Posterior vena cava (tissue), 2 donors: ENCODE measurements around the gene TRIM56. TPM values are rescaled to one million over a fixed set of nuclear protein-coding genes. Genes with fewer than 3 reads are reported as not detected.

ENCODE experiments used
- total RNA-seq, 2 donors: library from RNA; stranded (reverse); fragmentation: NEBNext Ultra II Directional; extraction: Animal tissue kit (Norgen Biotek cat#: 25700); gene quantifications; one replicate each; pipeline ENCODE4 v1.2.1, GENCODE V29; 2021
- donor health status: DM: yes; HTN: yes; CAD: no.
- donor health status: DM: yes; HTN: yes; CAD: no.

TRIM56 gene
- total RNA-seq, 2 donors from 2014 or later = 33.0 to 38.2 TPM

Other genes starting within 250 kb of the TRIM56 start
- 10 to 100 TPM; 15.6 to 22.8 TPM for gene SLC12A9, start 232.8 kb upstream of the TRIM56 start, total RNA-seq
- 10 to 100 TPM; 55.7 to 58.7 TPM for gene TRIP6, start 218.1 kb upstream of the TRIM56 start, total RNA-seq
- 10 to 100 TPM; 78.0 to 91.2 TPM for gene SRRT, start 210.4 kb upstream of the TRIM56 start, total RNA-seq
- gene UFSP1, start 195.8 kb upstream of the TRIM56 start, total RNA-seq = 1 to 10 TPM; 2.7 to 3.3 TPM
- 1 to 10 TPM; 2.8 to 9.4 TPM for gene ACHE, start 189.6 kb upstream of the TRIM56 start, total RNA-seq
- under 1 TPM; 0.52 to 0.74 TPM for gene MUC3A, start 135.9 kb upstream of the TRIM56 start, total RNA-seq
- gene MUC12, start 115.9 kb upstream of the TRIM56 start, total RNA-seq = 1 to 10 TPM in 1 of 2 donors, under 1 TPM in 1; 0.62 to 1.5 TPM
- under 1 TPM in 1 of 2 donors, not detected in 1; 0.05 TPM for gene MUC17, start 65.4 kb upstream of the TRIM56 start, total RNA-seq
- 100 to 1,000 TPM in 1 of 2 donors, 10 to 100 TPM in 1; 77.3 to 240 TPM for gene SERPINE1, start 41.6 kb downstream of the TRIM56 start, total RNA-seq
- gene AP1S1, start 69.0 kb downstream of the TRIM56 start, total RNA-seq = 10 to 100 TPM; 21.5 to 22.7 TPM
- not detected for gene VGF, start 80.1 kb downstream of the TRIM56 start, total RNA-seq
- not detected for gene NAT16, start 94.8 kb downstream of the TRIM56 start, total RNA-seq
- gene MOGAT3, start 115.6 kb downstream of the TRIM56 start, total RNA-seq = not detected
- gene PLOD3, start 132.1 kb downstream of the TRIM56 start, total RNA-seq = 10 to 100 TPM; 59.6 to 64.3 TPM
- gene ZNHIT1, start 132.7 kb downstream of the TRIM56 start, total RNA-seq = 10 to 100 TPM; 44.6 to 50.4 TPM
- 1 to 10 TPM; 4.9 to 5.1 TPM for gene CLDN15, start 152.3 kb downstream of the TRIM56 start, total RNA-seq
- gene FIS1, start 159.6 kb downstream of the TRIM56 start, total RNA-seq = 100 to 1,000 TPM; 166 to 181 TPM
- gene IFT22, start 236.3 kb downstream of the TRIM56 start, total RNA-seq = 10 to 100 TPM; 15.0 to 24.3 TPM